HG02884 (cell line): ENCODE results near the gene PCSK2.

Experiments
- ATAC-seq: cut with Tn5 transposase; IDR thresholded peaks from one replicate; pipeline ENCODE4 v1.9.1; 2021; ENCODE audit warnings: mild to moderate bottlenecking, moderate library complexity; ENCODE audit not compliant: unreplicated experiment

Gene PCSK2

GRCh38 chr20:17529586-17529985, 302.7 kb downstream of the PCSK2 start:
- ATAC-seq = no peak

DNA sequence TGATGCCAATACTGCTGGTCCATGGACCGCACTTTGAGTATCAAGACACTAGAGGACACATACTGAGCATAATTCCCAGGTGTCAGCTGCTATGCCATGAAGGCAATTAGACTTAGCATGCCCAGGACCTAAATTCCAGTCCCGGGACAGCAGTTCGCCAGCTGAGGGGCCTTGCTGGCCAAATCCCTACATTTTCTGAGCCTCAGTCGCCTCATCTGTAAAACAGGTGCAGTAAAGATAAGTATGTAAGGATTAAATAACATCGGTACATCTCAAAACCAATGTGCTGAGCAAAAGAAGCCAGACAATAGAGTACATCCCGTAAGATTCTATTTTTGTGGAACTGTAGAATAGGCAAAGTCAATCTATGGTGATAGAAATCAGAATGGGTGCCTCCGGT, 303.3 kb downstream of the PCSK2 start:
- no peak for ATAC-seq

DNA sequence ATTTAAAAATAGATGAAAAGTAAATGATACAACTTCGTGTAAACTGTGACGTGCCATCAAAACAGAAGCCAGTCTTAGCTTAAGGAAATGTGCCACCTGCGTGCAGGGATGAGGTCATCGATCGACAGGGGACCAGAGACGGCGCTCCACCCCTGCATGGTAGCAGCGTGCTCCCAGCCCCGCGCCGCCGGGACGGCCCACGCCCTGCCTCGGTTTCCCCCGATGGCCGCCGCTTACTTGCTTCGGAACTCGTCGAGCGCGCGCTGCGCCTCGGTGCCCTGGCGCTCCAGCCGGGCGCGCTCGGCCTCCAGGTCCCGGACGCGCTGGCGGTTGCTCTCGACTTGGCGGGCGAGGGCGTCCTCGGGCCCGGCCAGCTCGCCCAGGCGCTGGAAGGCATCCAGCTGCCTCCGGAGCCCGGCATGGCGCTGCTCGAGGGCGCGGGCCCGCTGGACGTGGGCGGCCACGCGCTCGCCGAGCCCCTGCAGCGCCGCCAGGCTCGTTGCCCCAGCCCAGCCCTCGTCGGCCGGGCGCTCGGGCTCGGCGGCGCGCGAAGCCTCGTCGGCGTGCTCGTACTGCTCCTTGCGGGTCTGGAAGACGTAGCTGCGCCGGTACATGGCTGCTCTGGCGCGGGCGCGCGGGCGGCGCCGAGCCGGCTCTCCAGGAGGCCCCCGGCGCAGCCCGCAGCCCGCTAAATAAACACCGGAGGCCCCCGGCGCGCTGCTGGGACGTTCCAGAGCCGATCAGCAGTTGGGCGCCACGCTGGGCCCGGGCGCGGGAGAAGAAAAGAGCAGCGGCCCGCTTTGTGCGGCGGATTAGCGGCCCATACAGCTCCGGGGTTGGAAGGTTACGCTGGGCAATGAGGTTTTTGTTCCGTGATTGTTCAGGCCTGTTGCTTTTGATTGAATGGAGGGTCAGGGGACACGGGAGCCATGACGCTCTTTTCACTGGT, 304.1 kb downstream of the PCSK2 start, which contains the start of gene BFSP1:
Gene BFSP1, minus strand, starts transcription at position 664 of the 949 bp plus-strand sequence. Its CDS starts 50 bp downstream, at position 614.
- no peak for ATAC-seq

DNA sequence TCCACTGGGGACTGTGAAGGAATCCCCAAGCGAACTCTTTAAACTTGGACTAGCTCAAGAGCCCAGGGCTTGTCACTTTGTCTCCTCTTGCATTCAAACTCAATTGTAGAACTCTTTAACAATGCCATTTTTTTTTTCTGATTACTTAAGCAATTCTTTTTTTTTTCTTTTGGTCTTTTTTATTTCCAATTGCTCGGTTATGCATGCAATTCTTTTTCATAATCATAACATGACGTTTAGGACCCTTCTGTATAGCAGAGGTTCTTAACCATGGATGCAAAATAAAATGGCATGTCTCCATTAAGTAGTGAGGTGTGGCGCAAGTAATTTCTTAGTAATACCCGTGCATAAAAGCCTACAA, 304.8 kb downstream of the PCSK2 start:
- no peak for ATAC-seq

- ATAC-seq = no peak
Observed at GRCh38 chr20:17533396-17533795, 306.6 kb downstream of the PCSK2 start.

GRCh38 chr20:17534077-17534476, 307.2 kb downstream of the PCSK2 start:
- no peak for ATAC-seq
